Neural progenitor cell (in vitro differentiated cells): ENCODE data around the gene EML5. TPM values are rescaled to one million over a fixed set of nuclear protein-coding genes. Genes with fewer than 3 reads are reported as not detected.
A peak's percentile ranks its signal among the peaks of the same experiment; 100 is the strongest.

Experiments used
- DNase-seq: peaks from one replicate; pipeline ENCODE4 v3.0.0-alpha.2; 2016; ENCODE audit warnings: low spot score
- H2AFZ ChIP-seq: fragments of 200-600 bp; sonication (generic); replicated peaks from 2 replicates; pipeline ENCODE4 v1.6.1; 2016; ENCODE audit warnings: antibody characterized with exemption
- H3F3A ChIP-seq: fragments of 200-600 bp; sonication (generic); 2 replicates; pipeline ENCODE4 v1.6.1; 2016; ENCODE audit warnings: antibody characterized with exemption, low read depth
- H3K27ac ChIP-seq: fragments of 200-600 bp; sonication (generic); 2 replicates; pipeline ENCODE4 v1.5.1; 2016; ENCODE audit warnings: mild to moderate bottlenecking
- H3K27me3 ChIP-seq: fragments of 200-600 bp; sonication (generic); 2 replicates; pipeline ENCODE4 v1.6.1; 2016; ENCODE audit warnings: mild to moderate bottlenecking, moderate library complexity
- H3K36me3 ChIP-seq: fragments of 200-600 bp; sonication (generic); 2 replicates; pipeline ENCODE4 v1.5.1; 2016
- H3K4me1 ChIP-seq: fragments of 200-600 bp; sonication (generic); 2 replicates; pipeline ENCODE4 v1.6.1; 2016; ENCODE audit warnings: mixed run types
- H3K4me2 ChIP-seq: fragments of 200-600 bp; sonication (generic); 2 replicates; pipeline ENCODE4 v1.6.1; 2016
- H3K4me3 ChIP-seq: fragments of 200-600 bp; sonication (generic); 2 replicates; pipeline ENCODE4 v1.5.1; 2016
- H3K79me2 ChIP-seq: fragments of 200-600 bp; sonication (generic); 2 replicates; pipeline ENCODE4 v1.6.1; 2016; ENCODE audit warnings: low read depth
- H3K9ac ChIP-seq: fragments of 200-600 bp; sonication (generic); 2 replicates; pipeline ENCODE4 v1.6.1; 2016
- H3K9me3 ChIP-seq: fragments of 200-600 bp; sonication (generic); 2 replicates; pipeline ENCODE4 v1.5.1; 2016; ENCODE audit warnings: low read depth
- H4K20me1 ChIP-seq: fragments of 200-600 bp; sonication (generic); 2 replicates; pipeline ENCODE4 v1.6.1; 2016; ENCODE audit warnings: low read depth
- H3K27ac Mint-ChIP-seq: 3 replicates; pipeline ENCODE4 v1.8.0; 2021; ENCODE audit warnings: mixed read lengths
- H3K27me3 Mint-ChIP-seq: 2 replicates; pipeline ENCODE4 v1.8.0; 2022; ENCODE audit warnings: low read depth, mild to moderate bottlenecking, inconsistent platforms, moderate library complexity, mixed read lengths; ENCODE audit not compliant: insufficient read depth
- H3K36me3 Mint-ChIP-seq: 3 replicates; pipeline ENCODE4 v1.8.0; 2021; ENCODE audit warnings: mixed read lengths
- H3K4me1 Mint-ChIP-seq: 3 replicates; pipeline ENCODE4 v1.8.0; 2021; ENCODE audit warnings: mixed read lengths
- H3K4me3 Mint-ChIP-seq: 3 replicates; pipeline ENCODE4 v1.8.0; 2021; ENCODE audit warnings: mild to moderate bottlenecking, moderate library complexity, mixed read lengths
- H3K9me3 Mint-ChIP-seq: 3 replicates; pipeline ENCODE4 v1.8.0; 2020; ENCODE audit warnings: mixed read lengths
- CTCF ChIP-seq: fragments of 200-600 bp; sonication (generic); IDR thresholded peaks from 2 replicates; pipeline ENCODE4 v1.5.1; 2017; ENCODE audit warnings: antibody characterized with exemption, mild to moderate bottlenecking
- EZH2 ChIP-seq: fragments of 200-600 bp; sonication (generic); IDR thresholded peaks from 2 replicates; pipeline ENCODE4 v1.6.1; 2017; ENCODE audit warnings: antibody characterized with exemption, mild to moderate bottlenecking, moderate library complexity
- EZH2phosphoT487 ChIP-seq: fragments of 200-600 bp; sonication (generic); IDR thresholded peaks from 2 replicates; pipeline ENCODE4 v1.6.1; 2017; ENCODE audit warnings: antibody characterized with exemption
- total RNA-seq: library from RNA; depleted of rRNA; stranded (reverse); fragments of >200 nt; gene quantifications from 2 replicates; pipeline ENCODE4 v1.2.3, GENCODE V29; 2015; ENCODE audit warnings: low replicate concordance

EML5 gene
- total RNA-seq, 1 donor from 2014 or later, result 0.71 TPM

DNA sequence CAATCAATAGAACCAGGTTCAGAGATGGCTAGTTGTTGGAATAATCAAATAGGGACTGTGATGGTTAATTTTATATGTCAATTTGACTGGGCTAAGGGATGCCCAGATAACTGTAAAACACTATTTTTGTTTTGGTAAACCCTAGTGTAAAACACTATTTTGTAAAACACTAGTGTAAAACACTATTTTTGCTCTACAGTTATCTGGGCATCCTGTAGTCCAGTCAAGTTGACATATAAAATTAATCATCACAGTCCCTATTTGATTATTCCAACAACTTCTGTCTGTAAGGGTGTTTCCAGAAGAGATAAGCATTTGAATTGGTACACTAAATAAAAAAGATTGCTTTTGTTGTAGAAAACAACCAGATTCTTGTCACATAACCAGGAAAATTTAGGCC, 15.6 kb upstream of the EML5 start:
- Histone ChIP-seq H3K36me3 (no peaks in the 10 kb centered on the region), H3K9me3 (no peaks in the 10 kb centered on the region), H3K27ac (no peak overlapping the region), H3K4me2 (no peak overlapping the region), H3K27me3 (no peaks in the 10 kb centered on the region), H3K9ac (no peak overlapping the region), H3F3A (no peaks in the 10 kb centered on the region), H3K79me2 (no peaks in the 10 kb centered on the region), H3K4me3 (no peak overlapping the region), H3K4me1 (no peaks in the 10 kb centered on the region), H2AFZ (no peak overlapping the region), H4K20me1 (no peaks in the 10 kb centered on the region)
- no peak overlapping the region for H3K4me3 Mint-ChIP-seq
- peaks cover 2% of the 10 kb centered on the region for H3K27me3 Mint-ChIP-seq
- H3K27ac Mint-ChIP-seq, result no peak overlapping the region
- peaks cover 11% of the 10 kb centered on the region for H3K9me3 Mint-ChIP-seq
- no peaks in the 10 kb centered on the region for H3K36me3 Mint-ChIP-seq
- H3K4me1 Mint-ChIP-seq, result no peaks in the 10 kb centered on the region
- TF ChIP-seq EZH2 (no peak), EZH2phosphoT487 (no peak), CTCF (no peak)
- DNase-seq, result no peak

GRCh38 chr14:88804477-88804876, 11.7 kb upstream of the EML5 start:
- Mint-ChIP-seq H3K4me1 (no peaks in the 10 kb centered on the region), H3K27me3 (no peaks in the 10 kb centered on the region), H3K36me3 (no peaks in the 10 kb centered on the region), H3K9me3 (peaks cover 11% of the 10 kb centered on the region), H3K4me3 (no peak overlapping the region), H3K27ac (no peak overlapping the region)
- H3K27ac ChIP-seq, result no peak overlapping the region
- no peak overlapping the region for H3K4me2 ChIP-seq
- no peaks in the 10 kb centered on the region for H3K4me1 ChIP-seq
- TF ChIP-seq EZH2 (no peak), EZH2phosphoT487 (no peak), CTCF (no peak)
- no peak overlapping the region for H3K4me3 ChIP-seq
- no peak for DNase-seq
- H3K27me3 ChIP-seq, result no peaks in the 10 kb centered on the region
- H3F3A ChIP-seq, result no peaks in the 10 kb centered on the region
- no peaks in the 10 kb centered on the region for H3K79me2 ChIP-seq
- H3K36me3 ChIP-seq, result no peaks in the 10 kb centered on the region
- H3K9me3 ChIP-seq, result no peaks in the 10 kb centered on the region
- H4K20me1 ChIP-seq, result no peaks in the 10 kb centered on the region
- H2AFZ ChIP-seq, result no peak overlapping the region
- H3K9ac ChIP-seq, result no peak overlapping the region

DNA sequence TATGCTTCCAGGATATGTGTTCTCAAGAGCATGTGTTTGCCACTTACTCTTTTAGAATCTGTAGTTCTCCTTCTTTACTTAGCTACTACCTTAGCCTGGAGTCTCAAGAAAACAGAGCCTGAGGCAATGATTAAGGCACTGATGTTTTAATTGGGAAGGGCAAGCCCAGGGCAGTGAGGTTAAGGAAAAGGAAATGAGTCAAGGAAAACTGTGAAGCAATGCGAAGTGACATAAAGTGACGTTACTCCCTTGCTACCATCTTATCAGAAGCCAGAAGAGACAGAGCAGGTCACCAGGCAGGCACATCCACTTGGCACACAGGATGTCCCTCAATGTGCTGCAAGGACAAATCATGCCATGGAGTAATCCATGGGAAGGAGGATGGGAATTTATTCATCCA, 11.3 kb upstream of the EML5 start:
- H3K9ac ChIP-seq, result no peak overlapping the region
- H3F3A ChIP-seq, result no peaks in the 10 kb centered on the region
- Mint-ChIP-seq H3K27ac (no peak overlapping the region), H3K9me3 (peaks cover 8% of the 10 kb centered on the region), H3K36me3 (no peaks in the 10 kb centered on the region), H3K4me1 (no peaks in the 10 kb centered on the region), H3K27me3 (no peaks in the 10 kb centered on the region), H3K4me3 (no peak overlapping the region)
- no peaks in the 10 kb centered on the region for H3K27me3 ChIP-seq
- no peaks in the 10 kb centered on the region for H4K20me1 ChIP-seq
- no peaks in the 10 kb centered on the region for H3K79me2 ChIP-seq
- H3K9me3 ChIP-seq, result no peaks in the 10 kb centered on the region
- DNase-seq, result no peak
- no peaks in the 10 kb centered on the region for H3K4me1 ChIP-seq
- no peak overlapping the region for H2AFZ ChIP-seq
- H3K4me2 ChIP-seq, result no peak overlapping the region
- no peak overlapping the region for H3K4me3 ChIP-seq
- H3K27ac ChIP-seq, result no peak overlapping the region
- no peak for TF ChIP-seq EZH2phosphoT487
- no peak for TF ChIP-seq CTCF
- TF ChIP-seq EZH2, result no peak
- no peaks in the 10 kb centered on the region for H3K36me3 ChIP-seq

DNA sequence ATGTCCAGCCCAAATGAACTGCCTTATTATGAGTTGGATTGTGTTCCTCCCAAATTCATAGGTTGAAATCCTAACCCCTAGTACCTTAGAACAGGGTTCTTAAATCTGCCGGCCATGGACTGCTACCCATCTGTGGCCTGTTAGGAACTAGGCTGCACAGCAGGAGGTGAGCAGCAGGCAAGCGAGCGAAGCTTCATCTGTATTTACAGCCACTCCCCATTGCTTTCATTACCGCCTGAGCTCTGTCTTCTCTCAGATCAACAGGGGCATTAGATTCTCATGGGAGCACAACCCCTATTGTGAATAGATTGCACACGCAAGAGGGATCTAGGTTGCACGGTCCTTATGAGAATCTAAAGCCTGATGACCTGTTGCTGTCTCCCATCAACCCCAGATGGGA, 9.8 kb upstream of the EML5 start:
- peaks cover 4% of the 10 kb centered on the region for H3K4me1 Mint-ChIP-seq
- no peaks in the 10 kb centered on the region for H3K27me3 Mint-ChIP-seq
- Histone ChIP-seq H3K9me3 (no peaks in the 10 kb centered on the region), H3K27ac (no peak overlapping the region), H3K27me3 (no peaks in the 10 kb centered on the region), H4K20me1 (no peaks in the 10 kb centered on the region), H3F3A (peaks cover 2% of the 10 kb centered on the region), H2AFZ (no peak overlapping the region), H3K9ac (no peak overlapping the region), H3K4me1 (no peaks in the 10 kb centered on the region), H3K79me2 (no peaks in the 10 kb centered on the region), H3K4me2 (no peak overlapping the region), H3K4me3 (no peak overlapping the region), H3K36me3 (no peaks in the 10 kb centered on the region)
- H3K4me3 Mint-ChIP-seq, result no peak overlapping the region
- H3K36me3 Mint-ChIP-seq, result no peaks in the 10 kb centered on the region
- H3K27ac Mint-ChIP-seq, result no peak overlapping the region
- TF ChIP-seq CTCF, result no peak
- TF ChIP-seq EZH2, result no peak
- no peak for TF ChIP-seq EZH2phosphoT487
- peak; percentile 3 for DNase-seq
- H3K9me3 Mint-ChIP-seq, result peaks cover 2% of the 10 kb centered on the region
